ENCODE data around the gene EVL.

Gene EVL

DNA sequence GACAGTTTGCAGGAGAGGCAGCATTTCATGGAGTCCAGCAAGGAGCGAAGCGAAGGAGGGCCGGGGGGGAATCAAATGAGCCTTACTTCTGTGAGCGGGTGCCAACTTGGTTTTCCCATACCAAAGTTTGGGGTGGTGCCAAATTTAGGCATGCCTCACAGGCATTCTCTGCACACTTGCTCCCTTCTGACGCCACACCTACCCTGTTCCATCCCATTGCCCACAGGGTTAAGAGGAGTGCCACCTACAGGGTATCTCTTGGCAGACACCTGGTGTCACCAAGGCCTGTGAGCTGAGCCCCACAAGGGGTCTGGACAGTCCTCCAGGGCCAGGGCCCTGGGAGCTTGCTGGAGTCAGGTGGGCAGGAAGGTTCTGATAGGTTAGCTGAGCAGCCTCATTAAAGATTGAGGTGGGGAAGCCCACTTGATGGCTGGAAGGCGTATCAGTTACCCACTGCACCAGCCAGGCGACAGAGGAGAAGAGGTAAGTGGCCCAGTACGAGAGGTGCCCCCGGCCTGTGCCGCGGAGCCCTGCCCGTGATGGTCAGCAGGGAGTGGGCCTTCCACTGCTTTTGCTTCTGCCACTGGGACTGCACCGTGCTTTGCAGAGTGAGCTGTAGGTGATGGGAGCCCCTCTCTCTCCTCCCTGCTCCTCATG, 49.0 kb downstream of the EVL start:
- DNase-seq, result no peak

DNA sequence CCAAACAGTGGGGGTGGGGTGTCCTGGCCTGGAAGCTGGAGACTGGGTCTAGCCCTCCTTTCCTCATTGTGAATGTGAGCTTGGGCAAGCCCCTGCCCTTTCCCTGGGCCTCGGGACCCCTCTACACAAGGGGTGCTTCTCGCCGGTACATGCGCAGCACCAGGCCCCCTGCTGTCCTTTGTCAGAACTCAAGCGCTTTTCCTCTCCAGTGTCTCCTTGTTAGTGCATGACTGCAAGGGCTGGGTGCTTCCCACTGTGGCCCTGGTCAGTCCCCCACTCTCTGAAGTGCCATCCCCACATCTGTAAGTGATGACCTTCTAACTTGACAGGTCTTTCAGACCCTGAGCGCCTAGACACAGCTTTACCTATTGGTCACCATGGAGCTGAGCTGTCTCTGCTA, 50.0 kb downstream of the EVL start:
- no peak for DNase-seq

DNA sequence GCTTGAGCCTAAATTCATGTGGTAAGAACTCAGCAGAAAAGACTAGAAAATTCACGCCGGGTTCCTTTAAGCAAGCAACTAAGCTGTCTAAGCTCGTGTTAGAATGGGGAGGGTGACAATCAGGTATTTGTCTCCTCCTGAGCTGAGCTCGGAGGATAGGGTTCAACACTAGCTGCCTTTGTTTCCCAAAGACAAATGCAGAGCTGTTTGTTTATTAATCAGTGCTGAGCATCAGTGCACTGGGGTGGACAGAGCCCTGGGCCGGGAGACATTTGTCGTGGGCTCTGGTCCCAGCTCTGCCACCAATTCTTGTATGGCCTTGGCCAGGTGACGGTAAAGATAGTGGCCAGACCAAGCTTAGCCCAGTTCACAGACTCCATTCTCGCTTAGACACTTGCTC, 50.5 kb downstream of the EVL start:
- DNase-seq, result no peak

DNA sequence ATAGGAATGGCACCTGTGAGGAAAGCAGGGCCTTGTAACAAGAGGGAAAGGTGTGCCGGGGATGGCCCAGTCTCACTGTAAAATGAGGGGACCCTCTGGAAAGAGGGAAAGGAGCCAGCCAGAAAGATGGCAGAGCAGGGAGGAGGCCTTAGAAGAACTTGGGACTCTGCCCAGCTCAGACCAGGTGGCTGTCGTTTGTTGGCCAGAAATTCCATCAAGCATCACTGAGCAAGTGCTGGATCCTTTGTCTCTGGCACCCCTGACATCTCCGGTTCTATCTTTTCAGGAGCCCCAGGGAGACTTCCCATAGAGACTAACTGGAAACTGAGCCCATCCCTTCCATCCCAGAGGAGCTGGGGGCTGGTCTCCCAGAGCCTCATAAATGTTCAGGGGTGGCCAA, 50.9 kb downstream of the EVL start:
- no peak for DNase-seq

DNA sequence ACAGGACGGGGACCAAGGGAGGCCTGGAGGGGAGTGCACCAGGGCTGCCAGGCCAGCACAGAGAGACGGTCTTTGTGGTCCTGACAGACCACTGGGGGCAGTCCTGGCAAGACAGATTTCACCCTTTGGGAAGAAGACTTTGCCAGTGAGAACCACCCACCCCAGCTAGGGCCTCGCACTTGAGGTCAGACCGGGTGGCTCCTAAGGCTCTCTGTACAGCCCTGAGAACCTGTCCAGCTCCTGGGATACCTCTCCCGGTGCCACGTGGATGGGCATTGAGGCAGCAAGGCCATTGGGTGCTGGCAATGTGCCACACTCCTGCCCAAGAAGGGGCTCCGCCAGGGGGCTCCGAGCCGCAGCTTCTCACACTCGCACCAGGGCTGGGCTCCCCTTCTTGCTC, 51.8 kb downstream of the EVL start:
- DNase-seq, result no peak

DNA sequence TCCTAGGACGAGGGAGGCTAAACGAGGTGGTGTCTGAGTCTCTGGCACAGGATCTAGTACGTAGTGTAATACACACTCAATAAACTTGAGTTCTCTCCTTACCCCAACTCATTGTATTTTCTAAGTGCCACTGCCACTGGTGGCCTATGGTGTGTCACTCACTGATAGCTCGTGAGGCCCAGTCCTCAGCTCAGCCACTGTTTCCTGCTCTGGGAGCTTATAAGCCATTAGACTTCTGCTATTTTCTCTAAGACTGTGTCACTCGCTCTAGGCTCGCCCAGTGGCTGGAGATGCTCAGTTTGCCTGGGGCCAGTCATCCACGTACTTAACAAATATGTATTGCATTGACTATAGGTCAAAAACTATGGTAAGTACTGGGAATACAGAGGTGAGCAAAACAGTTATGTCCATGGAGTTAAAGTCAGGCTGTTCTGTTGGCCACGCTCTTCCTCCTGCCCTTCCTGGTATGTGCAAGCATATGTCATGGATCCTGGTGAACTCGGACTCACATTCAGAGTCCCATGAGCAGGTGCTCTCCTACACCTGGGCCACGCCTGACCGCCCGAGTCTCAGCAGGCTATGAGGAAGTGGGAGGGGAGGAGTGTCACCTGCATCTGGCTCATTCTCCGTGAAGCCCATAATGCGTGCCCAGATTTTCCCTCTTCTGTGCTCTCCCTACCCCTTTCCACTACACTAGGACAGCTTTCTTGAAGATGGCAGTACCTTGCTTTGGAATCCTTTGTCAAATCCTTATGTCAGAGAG, 52.6 kb downstream of the EVL start:
- DNase-seq, result no peak

DNA sequence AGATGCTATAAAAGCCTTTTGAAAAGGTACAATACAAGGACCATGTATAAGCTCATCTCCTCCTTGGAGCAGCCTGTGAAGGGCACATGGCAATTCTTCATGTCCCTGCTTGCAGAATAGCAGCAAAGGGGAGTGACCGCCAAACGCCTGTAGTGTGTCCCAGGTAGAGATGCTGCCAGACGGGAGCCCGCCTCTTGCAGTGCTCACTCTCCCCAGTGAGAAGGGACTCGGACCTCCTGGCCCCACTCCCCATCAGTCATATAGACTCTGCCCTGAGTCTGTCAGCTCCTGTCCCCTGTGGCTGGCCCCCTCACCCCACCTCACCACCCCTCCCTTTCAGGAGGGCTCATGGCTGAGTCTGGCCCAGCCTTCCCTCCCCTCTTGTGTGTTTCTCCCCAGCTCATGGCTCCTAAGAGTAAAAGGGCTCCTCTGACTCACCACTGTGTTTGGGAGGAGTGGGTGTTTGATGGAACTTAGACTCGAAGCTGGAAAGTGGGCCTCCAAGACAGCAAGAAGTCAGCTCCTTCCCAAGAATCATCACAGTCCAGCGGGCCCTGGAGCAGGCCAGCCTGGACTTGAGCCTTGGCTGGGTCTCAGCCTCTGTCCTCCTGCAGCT, 53.3 kb downstream of the EVL start:
- no peak for DNase-seq

DNA sequence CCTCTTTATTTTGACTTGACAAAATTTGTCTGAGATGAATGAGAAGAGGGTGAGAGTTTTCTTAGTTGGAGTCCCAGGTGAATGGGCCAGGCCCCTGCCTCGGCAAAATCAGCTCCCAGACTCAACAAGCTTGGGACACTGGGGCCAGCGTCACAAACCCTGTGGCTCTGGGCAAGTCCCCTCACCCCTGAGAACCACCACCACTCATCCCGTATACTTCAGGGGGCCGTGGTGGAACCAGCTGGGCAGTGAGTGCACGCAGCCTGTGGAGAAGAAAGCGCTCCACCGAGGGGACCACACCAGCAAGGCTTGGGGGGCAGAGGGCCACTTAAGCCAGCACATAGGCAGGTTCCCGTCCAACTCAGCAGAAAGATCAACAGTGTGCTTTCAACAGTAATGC, 54.0 kb downstream of the EVL start:
- no peak for DNase-seq

DNA sequence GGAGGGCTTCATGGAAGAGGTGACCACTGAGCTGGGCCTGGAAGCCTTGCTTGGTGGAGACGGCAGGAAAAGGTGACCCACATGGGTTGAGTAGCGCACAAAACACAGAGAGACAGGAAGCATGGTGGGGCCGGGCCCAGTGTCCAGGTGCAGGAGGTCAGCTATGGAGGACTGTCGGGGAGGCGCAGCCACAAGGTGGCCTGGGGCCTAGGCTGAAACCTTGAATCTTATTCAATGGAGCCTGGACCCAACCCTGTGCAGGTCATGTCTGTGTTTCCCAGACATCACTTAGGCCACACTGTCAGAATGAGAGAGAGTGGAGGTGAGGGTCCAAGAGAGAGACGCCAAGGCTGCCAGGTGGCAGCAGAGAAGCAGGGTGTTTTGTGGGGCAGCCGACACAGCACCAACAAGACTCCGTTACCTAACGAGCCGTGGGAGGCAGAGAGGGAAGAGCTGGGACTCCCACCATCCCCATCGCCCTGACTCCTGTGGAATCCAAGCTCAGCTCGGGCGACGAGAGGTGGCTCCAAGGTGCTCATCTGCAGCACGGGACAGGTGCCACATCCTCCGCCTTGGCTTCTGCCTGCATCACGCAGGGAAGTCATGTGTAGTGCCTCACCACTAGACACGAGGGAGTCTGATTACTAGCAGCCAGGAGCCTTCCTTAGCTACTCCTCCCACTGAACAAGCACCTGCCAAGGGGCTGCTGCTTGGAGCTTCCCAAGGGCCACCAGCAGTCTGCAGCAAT, 55.5 kb downstream of the EVL start:
- no peak for DNase-seq

DNA sequence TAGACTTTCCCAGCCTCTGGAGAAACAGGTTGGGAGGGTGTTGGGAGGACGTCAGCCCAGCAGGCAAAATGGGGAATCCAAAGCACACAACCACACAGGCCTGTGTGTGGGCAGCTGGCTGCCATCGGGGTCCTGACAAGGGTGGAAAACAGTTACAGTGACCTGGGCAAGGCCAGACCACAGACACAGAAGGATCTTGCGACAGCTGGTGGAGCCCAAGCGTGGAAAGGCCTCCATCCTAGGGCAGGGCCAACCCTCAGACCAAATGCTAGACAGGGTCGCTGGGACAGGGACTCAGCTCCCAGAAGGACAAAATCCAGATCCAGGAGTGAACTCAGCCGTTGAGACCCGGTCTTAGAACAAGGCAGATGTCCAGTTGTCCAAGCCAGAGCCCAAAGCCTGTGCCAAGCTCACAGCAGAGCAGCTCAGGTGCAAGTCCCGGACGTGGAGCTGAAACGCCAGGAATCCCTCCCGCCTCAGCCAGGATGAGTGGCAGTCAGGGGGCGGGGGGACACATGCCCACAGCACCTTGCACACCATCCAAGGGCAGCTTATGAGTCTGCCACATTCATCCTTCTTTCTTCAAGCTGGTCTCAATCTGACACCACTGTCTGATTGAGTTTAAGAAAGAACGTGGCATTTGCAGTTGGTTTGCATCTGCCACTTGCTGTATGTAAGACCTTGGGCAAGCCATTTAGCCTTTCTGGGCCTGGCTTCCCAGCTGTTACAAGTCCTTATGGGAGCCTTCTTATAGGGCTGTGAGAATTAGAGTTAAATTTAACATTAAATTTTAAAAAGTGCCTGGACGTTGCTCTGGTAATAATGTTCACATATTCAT, 56.6 kb downstream of the EVL start:
- DNase-seq, result no peak

DNA sequence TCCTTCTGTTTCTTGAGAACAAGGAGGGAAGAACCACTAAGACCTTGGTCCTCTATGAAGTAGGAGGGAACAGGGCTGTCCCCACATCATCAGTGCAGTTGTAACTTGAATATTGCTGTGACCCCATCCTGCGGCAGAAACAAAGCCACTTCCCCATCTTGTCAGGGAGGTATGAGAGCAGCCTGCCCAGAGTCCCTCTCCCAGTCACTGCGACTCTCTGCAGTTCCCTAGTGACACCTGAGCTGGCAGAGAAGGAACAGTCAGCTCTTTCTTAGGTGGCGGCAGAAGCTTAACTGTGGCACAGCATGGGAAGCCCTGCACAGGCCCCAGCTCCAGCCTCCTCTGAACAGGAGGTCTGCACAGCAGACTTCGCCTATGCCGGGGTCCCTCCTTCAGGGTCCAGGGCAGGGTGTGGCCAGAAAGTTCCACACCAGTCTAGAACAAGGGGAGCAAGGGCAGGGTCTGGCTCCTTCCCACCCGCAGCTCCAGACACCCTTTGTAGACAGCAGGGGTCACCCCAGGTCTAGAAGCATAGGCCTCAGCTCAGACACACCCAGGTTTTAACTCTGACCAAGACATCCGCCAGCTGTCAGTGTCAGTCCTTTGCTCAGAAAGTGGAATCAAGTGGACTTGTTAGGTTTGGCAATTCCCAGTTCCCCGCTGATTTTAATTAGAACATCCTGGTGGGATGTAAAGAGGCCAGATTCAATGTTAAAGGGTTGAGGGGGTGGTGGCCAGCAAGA, 57.4 kb downstream of the EVL start:
- DNase-seq, result no peak

DNA sequence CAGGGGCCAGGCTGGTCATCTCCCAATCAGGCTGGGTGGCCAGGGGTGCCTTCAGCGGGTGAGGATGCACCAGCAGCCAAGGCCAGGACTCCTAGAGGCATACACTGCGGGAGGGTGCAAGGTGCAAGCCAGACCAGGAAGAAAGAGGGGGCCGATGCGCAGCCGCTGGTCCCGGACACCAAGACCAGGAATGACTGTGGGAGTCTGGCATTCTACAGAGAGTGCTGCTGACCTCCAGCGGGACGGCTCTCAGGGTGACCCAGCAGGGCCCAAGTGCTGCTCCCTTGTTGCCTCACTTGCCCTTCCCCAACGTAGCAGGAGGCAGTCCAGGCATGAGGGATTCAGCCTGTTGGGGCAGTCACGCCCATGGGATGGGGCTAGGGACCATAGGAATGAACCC, 58.4 kb downstream of the EVL start:
- no peak for DNase-seq

DNA sequence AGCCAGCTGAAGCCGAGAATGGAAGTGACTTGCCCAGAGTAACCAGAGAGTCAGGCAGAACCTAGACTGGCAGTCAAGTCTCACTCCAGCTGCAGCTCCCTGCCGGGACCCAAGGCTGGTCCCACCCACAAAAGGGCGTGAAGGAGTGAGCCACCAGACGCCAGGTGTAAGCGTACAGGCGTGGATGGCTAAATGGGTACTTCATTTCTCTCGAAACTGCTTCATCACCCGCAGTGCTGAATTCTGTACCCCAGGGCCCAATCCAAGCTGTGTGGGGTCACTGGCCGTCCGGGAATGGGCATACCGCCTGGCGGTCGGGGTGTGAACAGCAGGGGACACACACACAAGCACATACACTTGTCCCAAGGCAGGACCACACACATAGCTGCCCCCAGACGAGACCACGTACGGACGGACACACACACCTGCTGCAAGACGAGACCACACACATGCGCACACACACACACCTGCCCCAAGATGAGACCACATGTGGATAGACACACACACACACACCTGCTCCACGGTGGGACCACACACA, 59.4 kb downstream of the EVL start:
- no peak for DNase-seq

DNA sequence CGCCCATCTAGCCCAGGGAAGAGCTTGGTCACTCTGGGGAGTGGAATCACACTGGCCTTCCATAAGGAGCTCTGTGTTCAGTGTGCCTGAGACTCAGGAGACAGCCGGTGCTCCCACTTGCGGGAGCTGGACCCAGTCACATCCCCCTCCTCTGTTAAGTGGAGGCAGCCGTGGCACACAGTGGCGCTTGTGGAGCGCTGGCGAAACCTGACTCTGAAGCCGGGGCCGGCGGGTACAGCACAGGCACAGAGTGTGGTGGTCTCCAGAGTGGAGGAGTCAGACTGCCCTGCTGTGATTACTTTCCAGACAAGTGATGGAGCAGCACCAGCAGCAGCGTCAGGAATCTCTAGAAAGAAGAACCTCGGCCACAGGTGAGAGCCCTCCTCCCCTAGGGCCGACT, 61.2 kb downstream of the EVL start:
- DNase-seq, result no peak

DNA sequence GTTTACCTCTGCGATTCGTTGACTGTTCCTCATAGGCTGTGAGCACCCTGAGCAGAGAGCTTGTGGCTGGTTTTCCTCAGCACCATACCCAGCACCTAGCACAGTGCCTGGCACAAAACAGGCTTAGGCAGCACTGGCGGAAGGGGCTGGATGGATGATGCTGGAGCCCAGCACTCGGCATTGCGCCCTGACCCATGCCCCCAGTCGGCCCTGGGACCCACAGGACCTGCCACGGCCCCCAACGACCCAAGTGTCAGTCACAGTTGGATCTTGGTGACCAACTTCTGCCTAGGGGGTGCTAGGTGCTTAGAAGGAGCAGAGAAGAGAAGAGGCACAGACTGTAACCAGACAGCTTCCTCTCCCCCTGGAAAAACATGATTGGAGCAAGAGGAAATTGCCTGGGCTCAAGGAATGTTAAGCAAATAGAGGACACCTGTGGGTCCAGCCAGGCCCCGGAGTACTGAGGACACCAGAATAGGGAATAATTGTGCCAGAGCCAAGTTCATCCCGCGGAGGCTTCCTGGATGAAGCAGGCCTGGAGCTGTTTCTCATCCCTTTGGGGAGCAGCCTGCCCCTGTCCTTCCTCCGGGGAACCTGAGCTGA, 62.7 kb downstream of the EVL start:
- DNase-seq, result no peak

DNA sequence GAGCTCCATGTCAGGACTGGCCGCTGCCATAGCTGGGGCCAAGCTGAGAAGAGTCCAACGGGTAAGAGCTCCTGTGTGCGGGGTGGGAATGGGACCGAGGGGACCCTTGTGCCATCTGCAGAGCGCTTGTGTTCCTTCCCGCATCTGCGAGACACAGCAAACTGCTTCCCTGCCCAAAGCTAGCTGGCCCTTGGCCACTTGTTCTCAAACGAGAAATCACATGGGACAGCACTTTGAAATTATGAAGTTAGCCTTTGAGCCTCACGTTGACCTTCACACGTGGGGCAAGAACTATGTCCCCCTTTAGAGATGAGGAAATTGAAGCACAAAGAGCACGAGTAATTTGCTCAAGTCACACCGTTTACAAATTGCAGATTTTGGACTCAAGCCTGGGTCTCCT, 63.5 kb downstream of the EVL start:
- no peak for DNase-seq

DNA sequence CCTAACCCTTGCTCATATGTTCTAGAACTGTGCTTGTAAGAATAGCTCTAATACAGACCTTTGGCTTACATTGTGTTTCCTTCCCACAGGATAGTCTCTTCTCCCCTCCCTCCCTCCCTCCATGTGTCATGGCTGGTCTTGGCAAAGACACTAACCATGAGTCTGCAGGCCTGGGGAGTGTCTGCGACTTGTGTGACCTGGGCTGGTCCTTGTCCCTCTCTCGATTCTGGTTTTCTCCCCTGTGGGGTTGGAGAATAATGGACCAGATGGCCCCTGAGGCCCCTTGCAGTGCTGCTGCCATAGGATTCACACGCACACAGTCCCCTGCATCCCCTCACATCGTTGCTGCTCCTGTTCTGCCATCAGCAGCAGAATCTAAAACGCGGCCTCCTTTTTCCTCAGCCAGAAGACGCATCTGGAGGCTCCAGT, 64.0 kb downstream of the EVL start:
- no peak for DNase-seq

DNA sequence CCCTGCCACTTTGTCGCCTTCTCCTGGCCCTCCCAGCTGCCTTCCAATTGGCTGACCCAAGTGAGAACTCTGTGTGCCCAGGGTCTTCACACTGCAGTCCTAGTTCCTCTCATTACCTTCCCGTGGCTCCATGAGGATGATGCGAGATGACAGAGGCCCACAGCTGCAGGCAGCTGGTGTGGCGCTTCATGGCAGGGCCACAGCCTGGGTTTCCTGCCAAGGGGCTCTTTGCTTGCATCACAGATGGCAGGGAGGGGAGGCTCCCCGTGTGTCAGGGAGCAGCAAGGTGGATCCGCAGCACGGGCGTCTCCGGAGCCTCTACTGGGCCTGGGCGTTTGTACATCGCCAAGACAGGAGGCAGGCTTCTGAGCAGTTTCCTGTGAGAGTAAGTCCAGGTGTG, 65.3 kb downstream of the EVL start:
- DNase-seq, result no peak

DNA sequence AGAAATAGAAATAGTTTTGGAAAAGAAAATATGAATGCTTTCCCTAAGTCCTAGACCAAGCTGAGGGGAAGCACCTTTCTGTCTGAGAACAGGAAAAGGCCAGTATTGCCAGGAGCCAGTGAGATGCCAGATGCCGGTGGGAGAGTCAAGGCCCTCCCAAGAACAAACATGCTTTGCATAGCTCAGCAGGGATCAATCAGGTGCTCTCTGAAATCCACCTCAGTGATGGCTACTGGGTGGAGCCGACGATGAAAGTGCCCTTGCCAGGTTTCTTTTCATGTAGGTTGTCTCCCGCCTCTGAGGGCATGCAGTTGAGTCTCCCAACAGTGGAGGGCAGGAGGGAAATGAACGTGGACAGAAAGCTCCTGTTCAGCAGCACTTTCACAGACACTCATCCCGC, 66.0 kb downstream of the EVL start:
- DNase-seq, result no peak

DNA sequence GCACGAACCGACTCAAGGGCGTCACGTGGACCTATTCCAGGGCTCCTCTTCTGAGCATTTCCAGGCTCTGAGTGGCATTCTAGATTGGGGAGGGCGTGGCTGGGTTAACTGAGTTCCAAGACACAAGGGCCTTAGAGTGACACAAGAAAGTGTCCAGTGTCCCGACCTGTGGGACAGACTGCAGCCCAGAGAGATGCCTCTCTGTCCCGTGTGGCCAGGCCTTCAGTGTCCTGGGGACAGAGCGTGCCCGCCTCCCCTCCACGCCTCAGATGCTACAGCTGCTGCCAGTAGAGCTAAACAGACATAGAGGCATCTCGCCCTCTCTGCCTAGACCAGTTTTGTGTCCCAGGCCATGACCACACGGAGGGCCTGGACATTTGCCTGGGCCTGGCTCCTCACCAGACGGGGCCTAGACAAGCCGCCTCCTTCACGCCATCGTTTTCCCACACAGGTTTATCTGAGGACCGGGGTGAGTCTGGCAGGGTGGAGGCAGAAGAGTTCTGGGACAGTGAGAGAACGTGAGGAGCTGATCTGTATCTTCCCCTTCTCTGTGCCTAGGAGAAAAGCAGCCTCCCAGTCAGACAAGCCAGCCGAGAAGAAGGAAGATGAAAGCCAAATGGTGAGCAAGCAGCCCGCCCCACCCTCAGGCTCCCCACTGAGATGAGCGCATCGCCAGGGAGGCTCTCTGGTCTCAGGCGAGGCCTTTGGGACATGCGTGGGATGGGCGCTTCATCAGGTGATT, 67.1 kb downstream of the EVL start:
- DNase-seq, result no peak

Data from activated effector memory CD4-positive, alpha-beta T cell treated with Interleukin-2 at 50 U/mL for 16 hours (primary cell).